SK-N-MC (cell line): ENCODE measurements around the gene HOXA11.

Experiments
- EZH2 ChIP-seq: fragments of 200-600 bp; sonication (generic); IDR thresholded peaks from one replicate; pipeline ENCODE4 v1.6.1; 2017; ENCODE audit warnings: antibody characterized with exemption
- POLR2AphosphoS5 ChIP-seq: IDR thresholded peaks from 2 replicates; pipeline ENCODE4 v1.6.1; 2012; ENCODE audit warnings: mild to moderate bottlenecking, low read depth, low read length, borderline replicate concordance

DNA sequence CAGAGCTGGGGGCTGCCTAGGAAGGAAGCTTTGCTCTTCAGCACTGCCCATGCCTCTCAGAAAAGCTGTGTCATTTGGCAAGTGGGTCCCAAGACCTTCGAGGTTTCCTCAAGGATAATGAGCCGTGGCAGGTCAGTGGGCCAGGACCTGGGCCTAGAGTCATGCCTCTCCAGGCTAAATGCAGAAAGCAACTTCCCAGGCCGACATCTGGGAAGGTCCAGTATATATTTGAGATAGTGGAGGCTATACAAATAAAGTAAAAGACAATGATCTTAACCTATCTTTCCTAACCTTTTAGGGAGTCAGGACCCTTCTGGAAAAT, 8.5 kb downstream of the HOXA11 start:
- TF ChIP-seq EZH2 (no peak), POLR2AphosphoS5 (no peak)
